Left lung (tissue), 10 donors: Measurements from ENCODE around the gene FHOD3. TPM values are rescaled to one million over a fixed set of nuclear protein-coding genes. Genes with fewer than 3 reads are reported as not detected.

ENCODE experiments used
- ATAC-seq: fragments of 200-7000 bp; cut with Tn5 transposase; one replicate; pipeline ENCODE4 v1.9.1; 2020; ENCODE audit warnings: moderate library complexity
- DNase-seq, 4 donors: peaks; one replicate each; pipeline ENCODE4 v3.0.0-alpha.2; 2013 to 2020
- H3K27ac ChIP-seq, 2 donors: fragments of 200-600 bp; sonication (generic) in 1 of 2; one replicate each; pipeline versions ENCODE4 v1.5.0 to v1.8.0; 2020 to 2021
- H3K27me3 ChIP-seq, 2 donors: fragments of 200-600 bp; sonication (generic) in 1 of 2; one replicate each; pipeline versions ENCODE4 v1.5.0 to v1.8.0; 2020 to 2021
- H3K36me3 ChIP-seq, 2 donors: fragments of 200-600 bp; sonication (generic) in 1 of 2; one replicate each; pipeline versions ENCODE4 v1.5.0 to v1.8.0; 2020 to 2021
- H3K4me1 ChIP-seq, 2 donors: fragments of 200-600 bp; one replicate each; pipeline ENCODE4 v1.8.0; 2021
- H3K4me3 ChIP-seq, 2 donors: fragments of 200-600 bp; sonication (generic) in 1 of 2; one replicate each; pipeline versions ENCODE4 v1.5.0 to v1.8.0; 2020 to 2021; ENCODE audit warnings: mild to moderate bottlenecking in 1 of 2
- H3K9me3 ChIP-seq, 2 donors: fragments of 200-600 bp; sonication (generic) in 1 of 2; one replicate each; pipeline versions ENCODE4 v1.5.0 to v1.8.0; 2020 to 2021
- intact Hi-C, 2 donors: fragments of 100-400 bp; cut with DNase I; formaldehyde crosslinking; loops; one replicate each; pipeline versions ENCODE4 v1.11.2 to v1.14.2; 2022
- polyA plus RNA-seq, 6 donors: library from polyadenylated mRNA; unstranded; fragments of 120-200 nt; gene quantifications; one replicate each; pipeline ENCODE4 v1.2.1, GENCODE V29; 2013; ENCODE audit not compliant: insufficient read length in 6 of 6
- total RNA-seq, 2 donors: library from RNA; stranded (reverse); fragmentation: NEBNext Ultra II Directional; extraction: Animal tissue kit (Norgen Biotek cat#: 25700); gene quantifications; one replicate each; pipeline ENCODE4 v1.2.1, GENCODE V29; 2021
- TF ChIP-seq, protein P1 (sequence below), 2 donors: fragments of 200-600 bp; sonication (generic) in 1 of 2; IDR thresholded peaks; one replicate each; pipeline versions ENCODE4 v1.5.0 to v1.8.0; 2021; ENCODE audit warnings: antibody characterized with exemption in 2 of 2
- donor health status: DM: no; HTN: yes; CAD: no.
- donor health status: DM: no; HTN: no; CAD: no.

Gene FHOD3
- total and polyA plus RNA-seq, 8 donors = 0.55 to 2.9 (median 1.5) TPM

- TF ChIP-seq, protein P1, sequence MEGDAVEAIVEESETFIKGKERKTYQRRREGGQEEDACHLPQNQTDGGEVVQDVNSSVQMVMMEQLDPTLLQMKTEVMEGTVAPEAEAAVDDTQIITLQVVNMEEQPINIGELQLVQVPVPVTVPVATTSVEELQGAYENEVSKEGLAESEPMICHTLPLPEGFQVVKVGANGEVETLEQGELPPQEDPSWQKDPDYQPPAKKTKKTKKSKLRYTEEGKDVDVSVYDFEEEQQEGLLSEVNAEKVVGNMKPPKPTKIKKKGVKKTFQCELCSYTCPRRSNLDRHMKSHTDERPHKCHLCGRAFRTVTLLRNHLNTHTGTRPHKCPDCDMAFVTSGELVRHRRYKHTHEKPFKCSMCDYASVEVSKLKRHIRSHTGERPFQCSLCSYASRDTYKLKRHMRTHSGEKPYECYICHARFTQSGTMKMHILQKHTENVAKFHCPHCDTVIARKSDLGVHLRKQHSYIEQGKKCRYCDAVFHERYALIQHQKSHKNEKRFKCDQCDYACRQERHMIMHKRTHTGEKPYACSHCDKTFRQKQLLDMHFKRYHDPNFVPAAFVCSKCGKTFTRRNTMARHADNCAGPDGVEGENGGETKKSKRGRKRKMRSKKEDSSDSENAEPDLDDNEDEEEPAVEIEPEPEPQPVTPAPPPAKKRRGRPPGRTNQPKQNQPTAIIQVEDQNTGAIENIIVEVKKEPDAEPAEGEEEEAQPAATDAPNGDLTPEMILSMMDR (IDR thresholded peaks at IDR 0.05) = no peak
- intact Hi-C loops = loop anchor here in 1 of 2 donors (10.0 kb wide), 3 partner anchors 177 to 527 kb away; no protein-coding TSS in a partner anchor
- Histone ChIP-seq H3K27me3 (peaks cover 0 to 15% of the 10 kb centered on the region in 2 donors), H3K4me1 (no peaks in the 10 kb centered on the region), H3K4me3 (no peak overlapping the region), H3K36me3 (no peaks in the 10 kb centered on the region), H3K27ac (no peak overlapping the region), H3K9me3 (no peaks in the 10 kb centered on the region)
- ATAC-seq = no peak
- no peak for DNase-seq
Measured at GRCh38 chr18:36281936-36282335, 15.6 kb upstream of the FHOD3 start.

DNA sequence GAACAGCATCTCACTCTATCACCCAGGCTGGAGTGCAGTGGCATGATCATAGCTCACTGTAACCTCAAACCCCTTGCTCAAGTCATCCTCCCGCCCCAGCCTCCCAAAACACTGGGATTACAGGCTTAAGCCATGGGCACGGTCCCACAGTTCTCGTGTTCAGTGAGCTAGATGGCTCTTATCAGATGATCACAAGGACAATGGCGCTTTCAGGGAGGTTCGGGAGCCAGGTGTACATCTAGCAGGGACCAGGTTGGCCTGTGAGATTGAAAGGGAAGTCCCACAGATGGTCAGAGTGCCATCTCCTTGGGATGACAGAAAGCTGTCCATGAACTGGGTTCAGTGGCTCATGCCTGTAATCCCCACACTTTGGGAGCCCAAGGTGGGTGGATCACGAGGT lies 14.1 kb upstream of the FHOD3 start:
- intact Hi-C loops = loop anchor here in 1 of 2 donors (10.0 kb wide), 3 partner anchors 179 to 529 kb away; no protein-coding TSS in a partner anchor
- no peak for ATAC-seq
- H3K27me3 ChIP-seq = peaks cover 0 to 22% of the 10 kb centered on the region in 2 donors

DNA sequence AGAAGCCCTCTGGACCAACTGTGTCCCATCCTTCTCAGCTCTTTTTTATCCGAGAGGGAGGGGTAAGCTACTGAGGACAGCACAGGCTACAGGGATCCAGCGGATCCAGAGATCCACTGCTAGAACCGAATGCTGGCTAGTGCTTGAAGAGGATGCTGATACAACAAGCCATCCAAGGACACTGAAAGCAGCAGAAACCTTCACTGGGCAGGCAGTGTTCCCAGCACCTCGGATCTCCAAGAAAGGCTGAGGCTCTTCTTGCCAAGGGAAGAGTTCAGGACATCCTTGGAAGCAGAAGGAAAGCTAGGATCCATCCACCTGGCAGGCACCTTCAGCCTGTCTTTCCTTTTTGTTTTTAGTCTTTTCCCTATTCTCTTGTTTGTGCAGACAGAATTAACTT lies 13.2 kb upstream of the FHOD3 start:
- Histone ChIP-seq H3K36me3 (no peaks in the 10 kb centered on the region), H3K4me3 (no peak overlapping the region), H3K27ac (no peak overlapping the region), H3K4me1 (no peaks in the 10 kb centered on the region), H3K9me3 (peaks cover 0 to 3% of the 10 kb centered on the region in 2 donors), H3K27me3 (peaks cover 0 to 26% of the 10 kb centered on the region in 2 donors)
- TF ChIP-seq, protein P1 (IDR thresholded peaks at IDR 0.05) = no peak
- intact Hi-C loops = loop anchor here in 1 of 2 donors (10.0 kb wide), 3 partner anchors 179 to 529 kb away; no protein-coding TSS in a partner anchor
- ATAC-seq = no peak
- no peak for DNase-seq

More for the DNA sequence above, 14.1 kb upstream of the FHOD3 start:
- Histone ChIP-seq H3K36me3 (no peaks in the 10 kb centered on the region), H3K27ac (no peak overlapping the region), H3K4me3 (no peak overlapping the region), H3K9me3 (no peaks in the 10 kb centered on the region), H3K4me1 (no peaks in the 10 kb centered on the region)
- TF ChIP-seq, protein P1 (IDR thresholded peaks at IDR 0.05) = no peak
- DNase-seq = no peak

GRCh38 chr18:36284671-36285295 lies 12.7 kb upstream of the FHOD3 start:
- Histone ChIP-seq H3K27ac (no peak overlapping the region), H3K4me3 (no peak overlapping the region), H3K4me1 (no peaks in the 10 kb centered on the region), H3K9me3 (peaks cover 0 to 4% of the 10 kb centered on the region in 2 donors), H3K36me3 (no peaks in the 10 kb centered on the region), H3K27me3 (peaks cover 0 to 28% of the 10 kb centered on the region in 2 donors)
- ATAC-seq = peak; percentile 84
- TF ChIP-seq, protein P1 (IDR thresholded peaks at IDR 0.05) = peak; percentile 72 to 76
- DNase-seq = peak in 2 of 4 donors; percentile 46 to 71
- intact Hi-C loops = loop anchor here in 1 of 2 donors (10.0 kb wide), 3 partner anchors 180 to 530 kb away; no protein-coding TSS in a partner anchor

DNA sequence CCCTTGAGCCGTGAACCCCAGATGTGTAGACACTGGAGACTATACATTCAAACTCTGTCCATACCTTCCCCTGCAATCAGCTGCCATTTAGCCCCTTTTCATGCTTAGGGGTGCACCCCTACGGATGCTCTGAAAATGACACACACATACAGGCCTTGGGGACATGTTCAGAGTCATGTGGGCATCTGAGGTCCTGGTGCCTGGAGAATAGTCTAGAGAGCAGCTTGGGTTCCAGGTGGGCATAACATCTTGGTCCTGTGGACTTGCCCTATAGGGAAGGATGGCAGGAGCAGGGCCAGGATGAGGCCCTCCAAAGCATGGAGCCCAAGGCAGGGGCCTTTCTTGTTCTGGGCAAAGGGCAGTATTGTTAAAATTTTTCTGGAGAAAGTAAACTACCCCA lies 9.9 kb upstream of the FHOD3 start:
- no peak overlapping the region for H3K4me3 ChIP-seq
- no peaks in the 10 kb centered on the region for H3K36me3 ChIP-seq
- DNase-seq (no peak), ATAC-seq (no peak)
- TF ChIP-seq, protein P1 (IDR thresholded peaks at IDR 0.05) = no peak
- H3K4me1 ChIP-seq = no peaks in the 10 kb centered on the region
- H3K27me3 ChIP-seq = peaks cover 0 to 28% of the 10 kb centered on the region in 2 donors
- H3K9me3 ChIP-seq = peaks cover 0 to 4% of the 10 kb centered on the region in 2 donors
- H3K27ac ChIP-seq = no peak overlapping the region
- intact Hi-C loops = loop anchor here in 1 of 2 donors (10.0 kb wide), 3 partner anchors 183 to 533 kb away; no protein-coding TSS in a partner anchor
